HG03457 (cell line): ENCODE data around the gene ARHGEF19.
"Not testable (repeated sequence)": the region's sequence is repeated elsewhere in the genome, so short reads cannot be mapped to it uniquely, and the experiment has no call there.

Experiments used
- ATAC-seq: cut with Tn5 transposase; IDR thresholded peaks from one replicate; pipeline ENCODE4 v1.9.1; 2021; ENCODE audit warnings: moderate number of reproducible peaks; ENCODE audit not compliant: unreplicated experiment

The ARHGEF19 gene

DNA sequence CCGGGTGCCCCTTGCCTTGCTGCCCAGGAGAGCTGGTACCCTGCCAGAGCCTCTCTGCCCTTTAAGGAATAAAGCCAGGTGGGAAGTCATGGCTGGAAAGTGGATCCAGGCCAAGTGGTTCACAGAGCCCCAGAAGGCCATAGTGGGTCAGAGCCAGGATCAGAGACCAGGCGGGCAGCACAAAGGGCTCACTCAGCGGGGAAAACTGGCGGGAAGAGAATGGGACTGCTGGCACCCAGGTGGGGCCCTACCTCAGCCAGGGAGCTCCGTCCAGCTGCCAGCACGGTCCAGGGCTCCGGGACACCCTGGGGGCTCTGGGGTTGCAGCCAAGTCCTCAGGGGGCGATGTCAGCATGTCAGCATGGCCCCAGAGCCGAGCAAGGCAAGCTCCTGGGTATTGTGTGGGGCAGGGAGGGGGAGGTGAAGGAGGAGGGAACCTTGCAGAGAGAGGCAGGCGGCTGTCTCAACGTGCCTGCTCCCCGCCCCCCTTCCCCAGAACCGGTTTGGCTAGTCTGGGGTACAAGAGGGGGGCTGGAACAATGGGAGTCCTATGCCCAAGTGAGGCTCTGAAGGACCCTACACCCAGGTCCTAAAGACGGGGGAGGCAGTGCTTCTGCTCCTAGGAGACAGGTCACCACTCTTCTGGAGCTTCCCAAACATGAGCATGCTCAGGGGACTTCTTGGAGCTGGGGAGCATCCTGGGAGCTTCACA, at the start of gene ARHGEF19:
ARHGEF19 (minus strand) TSS at position 402 of the 711 bp plus-strand sequence. CDS start 3,598 bp downstream, outside the sequence.
- no peak for ATAC-seq

DNA sequence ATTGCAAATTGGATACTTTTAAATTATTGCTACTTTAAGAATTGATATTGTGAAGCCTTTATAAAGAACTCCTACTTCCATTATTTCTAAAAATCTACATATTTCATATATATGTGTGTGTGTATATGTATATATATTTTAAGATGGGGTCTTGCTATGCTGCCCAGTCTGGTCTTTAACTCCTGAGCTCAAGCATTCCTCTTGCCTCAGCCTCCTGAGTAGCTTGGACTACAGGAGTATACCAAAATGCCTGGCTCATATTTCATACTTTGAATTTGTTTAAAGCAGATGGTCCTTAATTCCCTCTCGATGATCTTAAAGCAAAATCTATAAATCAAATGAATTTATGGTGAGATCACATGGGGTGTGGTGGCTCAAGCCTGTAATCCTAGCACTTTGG, 49.6 kb upstream of the ARHGEF19 start:
- no peak for ATAC-seq

GRCh38 chr1:16260814-16261213, 48.4 kb upstream of the ARHGEF19 start:
- ATAC-seq: no peak

GRCh38 chr1:16258591-16259135, 46.2 kb upstream of the ARHGEF19 start:
- ATAC-seq: no peak

DNA sequence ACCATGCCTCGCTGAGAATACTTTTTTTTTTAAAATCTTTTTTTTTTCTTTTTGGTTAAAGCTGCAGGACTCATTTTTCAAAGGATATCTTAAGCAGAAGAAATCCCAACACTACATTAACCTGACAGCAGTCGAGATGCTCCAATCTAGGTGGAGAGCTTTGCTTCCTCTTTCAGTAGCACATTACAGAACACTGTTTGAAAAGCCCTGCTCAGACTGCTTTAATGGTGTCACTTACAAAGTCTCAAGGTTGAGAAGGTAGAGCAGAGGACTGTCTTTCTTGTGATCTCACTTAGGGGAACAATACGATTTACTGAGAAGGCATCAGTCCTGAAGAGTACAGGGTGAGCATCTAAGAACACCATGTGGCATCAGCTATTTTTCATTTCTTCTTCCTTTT, 45.5 kb upstream of the ARHGEF19 start:
- no peak for ATAC-seq

DNA sequence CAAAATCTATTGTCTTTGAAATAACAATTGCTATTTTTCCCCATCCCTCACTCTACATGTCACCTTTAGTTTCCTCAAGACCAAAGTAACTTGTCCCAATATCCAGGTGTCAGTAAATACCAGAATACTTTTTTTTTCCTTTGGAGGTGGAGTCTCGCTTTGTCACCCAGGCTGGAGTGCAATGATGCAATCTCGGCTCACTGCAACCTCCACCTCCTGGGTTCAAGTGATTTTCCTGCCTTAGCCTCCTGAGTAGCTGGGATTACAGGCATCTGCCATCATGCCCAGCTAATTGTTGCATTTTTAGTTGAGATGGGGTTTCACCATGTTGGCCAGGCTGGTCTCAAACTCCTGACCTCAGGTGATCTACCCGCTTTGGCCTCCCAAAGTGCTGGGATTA, 45.1 kb upstream of the ARHGEF19 start:
- ATAC-seq: not testable (repeated sequence)

- no peak for ATAC-seq
Observed at GRCh38 chr1:16256478-16256877, 44.0 kb upstream of the ARHGEF19 start.

GRCh38 chr1:16254263-16254928, 41.9 kb upstream of the ARHGEF19 start:
- no peak for ATAC-seq

DNA sequence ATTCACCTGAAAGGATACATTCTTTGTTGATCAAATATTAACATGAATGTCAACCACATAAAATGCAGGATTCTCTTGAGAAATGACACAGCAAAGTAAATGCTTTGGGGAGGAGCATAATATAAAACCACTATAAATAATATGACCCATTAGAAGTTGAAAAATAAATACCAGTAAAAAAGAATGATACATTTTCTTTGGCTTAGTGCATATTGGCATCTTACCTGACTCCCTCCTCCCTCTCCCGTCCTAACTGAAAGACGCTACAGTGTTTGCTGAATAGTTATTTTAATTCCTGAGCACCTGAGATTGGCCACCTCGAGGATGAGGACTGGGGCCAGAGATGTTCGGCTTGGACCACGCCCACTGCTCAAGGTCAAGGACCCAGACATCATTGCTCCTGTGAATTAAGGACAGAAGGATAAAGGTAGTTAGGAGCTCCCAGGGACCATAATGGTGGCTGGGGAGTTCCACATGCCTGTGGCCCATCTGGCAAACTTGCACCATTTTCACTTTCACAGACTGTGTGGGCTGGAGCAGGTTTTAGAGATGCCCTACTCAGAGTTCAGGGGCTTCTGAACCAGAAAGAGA, 41.0 kb upstream of the ARHGEF19 start:
- ATAC-seq: no peak

DNA sequence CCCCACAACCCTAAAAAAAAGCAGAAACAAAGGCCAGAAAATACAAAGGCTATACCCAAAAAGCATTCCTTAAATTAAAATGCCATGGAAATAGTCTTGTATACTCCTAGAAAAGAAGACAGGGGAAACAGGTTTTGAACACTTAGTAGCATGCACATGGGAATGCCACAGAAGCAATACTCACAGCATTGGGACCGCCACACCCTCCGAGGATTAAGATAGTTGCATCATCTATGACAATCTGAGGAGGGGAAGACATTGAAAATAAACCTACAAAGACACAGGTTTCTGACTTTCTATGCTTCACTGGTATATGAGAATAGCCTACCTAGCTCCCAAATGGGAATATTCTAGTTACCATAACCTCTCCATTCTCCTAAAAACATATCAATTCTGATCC, 40.5 kb upstream of the ARHGEF19 start:
- ATAC-seq: no peak

GRCh38 chr1:16251381-16251780, 38.9 kb upstream of the ARHGEF19 start:
- ATAC-seq: no peak

- ATAC-seq: no peak
Observed at GRCh38 chr1:16250524-16251251, 38.2 kb upstream of the ARHGEF19 start.

DNA sequence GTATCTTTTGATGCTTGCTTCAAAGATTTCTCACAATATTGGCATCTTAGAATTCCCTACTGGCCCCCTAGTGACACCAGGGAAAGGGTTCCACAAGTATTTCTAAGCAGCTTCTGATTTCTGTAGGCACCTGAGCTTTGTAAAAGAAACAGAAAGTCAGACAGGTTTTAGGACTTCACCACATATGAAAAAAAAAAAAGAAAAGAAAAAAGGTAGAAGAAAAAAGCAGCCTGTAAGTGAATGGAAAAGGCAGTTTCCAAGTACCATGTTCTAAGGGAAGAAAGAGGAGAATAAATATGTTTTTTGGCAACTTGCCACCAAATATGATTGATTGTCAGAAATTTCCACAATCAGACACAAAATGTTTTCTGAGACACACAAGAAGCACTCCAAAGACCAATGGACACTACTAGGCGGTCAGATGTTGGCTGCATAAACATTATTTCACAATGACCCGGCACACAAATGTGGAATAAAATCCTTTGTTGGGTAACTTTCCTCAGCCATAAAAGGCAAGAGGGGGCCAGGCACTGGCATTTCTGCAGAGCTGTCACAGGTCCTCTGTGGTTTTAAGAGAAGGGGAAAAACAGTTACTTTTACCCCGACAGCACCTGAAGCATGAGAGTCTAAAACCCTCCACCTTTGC, 37.3 kb upstream of the ARHGEF19 start:
- ATAC-seq: no peak

DNA sequence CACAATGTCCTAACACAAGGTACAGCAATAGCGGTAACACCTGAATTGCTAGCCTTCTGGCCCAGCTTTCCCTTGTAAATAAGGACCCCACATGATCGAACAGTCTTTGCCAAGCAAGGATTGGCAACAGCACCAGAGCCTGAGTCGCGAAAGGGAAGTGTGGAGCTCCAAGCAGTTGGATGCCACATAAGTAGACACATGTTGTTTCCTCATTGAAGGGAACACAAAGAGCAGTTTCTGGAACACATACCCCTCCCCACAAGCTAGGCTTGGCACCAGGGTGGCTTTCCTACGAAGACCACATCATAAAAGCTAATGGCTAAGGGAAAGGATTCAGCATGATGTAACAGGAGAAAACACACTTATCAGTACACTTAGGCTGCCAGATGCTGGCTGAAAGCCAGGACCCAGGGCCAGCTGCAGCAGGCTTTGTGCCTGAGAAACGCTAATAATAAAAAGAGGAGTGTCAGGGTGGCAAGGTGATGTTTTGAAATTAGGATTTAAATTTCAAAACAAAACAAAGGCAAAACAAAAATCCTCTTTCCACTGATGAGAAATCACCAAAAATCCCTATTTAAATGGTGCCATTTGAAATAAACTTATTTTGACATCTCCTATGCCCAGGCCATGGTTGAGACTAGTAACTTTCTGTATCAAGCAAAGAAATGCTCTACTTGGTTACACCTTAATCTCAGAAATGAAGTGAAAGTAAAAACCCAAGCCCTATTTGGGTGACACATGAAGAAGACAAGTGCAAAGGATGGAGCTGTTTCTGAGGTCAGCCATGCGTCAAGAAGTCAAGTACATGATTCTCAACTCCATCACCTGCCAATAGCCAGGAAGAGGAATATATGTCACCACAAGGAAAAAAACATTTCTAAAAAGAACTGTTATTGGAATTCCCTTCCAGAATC, 36.4 kb upstream of the ARHGEF19 start:
- no peak for ATAC-seq

GRCh38 chr1:16248007-16248436, 35.6 kb upstream of the ARHGEF19 start:
- no peak for ATAC-seq

DNA sequence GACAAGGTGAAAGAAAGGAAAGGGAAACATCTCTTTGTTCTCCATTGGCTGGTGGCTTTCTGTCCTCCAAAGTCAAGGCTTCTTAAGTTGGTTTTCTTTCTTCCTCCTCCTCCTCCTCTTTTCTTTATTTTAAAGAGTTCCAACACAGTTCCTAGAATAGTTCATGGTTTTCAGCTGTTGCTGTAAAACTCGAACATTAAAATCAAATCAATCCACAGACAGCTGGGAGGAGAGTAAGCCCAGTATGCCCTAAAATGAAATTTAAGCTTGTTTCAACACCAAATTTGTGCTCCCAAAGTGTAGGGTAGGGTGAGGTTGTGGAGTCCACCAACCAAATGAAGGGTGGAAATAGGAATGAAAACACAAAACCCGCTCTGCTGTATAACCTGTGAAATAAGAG, 35.0 kb upstream of the ARHGEF19 start:
- no peak for ATAC-seq

GRCh38 chr1:16246961-16247360, 34.5 kb upstream of the ARHGEF19 start:
- no peak for ATAC-seq

DNA sequence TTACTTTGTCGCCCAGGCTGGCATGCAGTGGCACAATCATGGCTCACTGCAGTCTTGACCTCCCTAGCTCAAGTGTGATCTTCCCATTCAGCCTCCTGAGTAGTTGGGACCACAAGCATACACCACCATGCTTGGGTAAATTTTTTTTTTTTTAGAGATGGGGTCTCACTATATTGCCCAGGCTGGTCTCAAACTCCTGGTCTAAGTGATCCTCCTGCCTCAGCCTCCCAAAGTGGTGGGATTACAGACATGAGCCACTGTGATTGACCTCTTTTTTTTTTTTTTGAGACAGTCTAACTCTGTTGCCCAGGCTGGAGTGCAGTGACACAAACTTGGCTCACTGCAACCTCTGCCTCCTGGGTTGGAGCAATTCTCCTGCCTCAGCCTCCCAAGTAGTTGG, 33.8 kb upstream of the ARHGEF19 start:
- ATAC-seq: not testable (repeated sequence)

- ATAC-seq: no peak
Observed at GRCh38 chr1:16245476-16246196, 33.2 kb upstream of the ARHGEF19 start.
